GM12891 (cell line): Measurements from ENCODE around the gene UNC13B.

ENCODE experiments used
- DNase-seq: peaks from one replicate; pipeline ENCODE4 v3.0.0; 2011; ENCODE audit warnings: low spot score; ENCODE audit not compliant: insufficient read length
- FAIRE-seq: peaks from 2 replicates; lab custom pipeline; 2011; peaks lifted over from hg19 to GRCh38; lab: Jason Lieb, UNC
- PAX5 ChIP-seq: IDR thresholded peaks from 2 replicates; pipeline ENCODE4 v1.6.1; 2011; ENCODE audit warnings: low read length, moderate library complexity, mild to moderate bottlenecking; ENCODE audit not compliant: insufficient read depth, severe bottlenecking
- POLR2A ChIP-seq: IDR thresholded peaks from 2 replicates; pipeline ENCODE4 v1.6.1; 2011; ENCODE audit warnings: low read depth, low read length, control low read depth
- POLR2AphosphoS5 ChIP-seq: IDR thresholded peaks from 2 replicates; pipeline ENCODE4 v1.6.1; 2011; ENCODE audit warnings: low read depth, low read length, control low read depth
- POU2F2 ChIP-seq: IDR thresholded peaks from 2 replicates; pipeline ENCODE4 v1.6.1; 2011; ENCODE audit warnings: low read depth, mild to moderate bottlenecking, control low read depth, low read length, moderate library complexity
- SPI1 ChIP-seq: IDR thresholded peaks from 2 replicates; pipeline ENCODE4 v1.6.1; 2011; ENCODE audit warnings: low read depth, low read length, control low read depth
- TAF1 ChIP-seq: IDR thresholded peaks from 2 replicates; pipeline ENCODE4 v1.6.1; 2011; ENCODE audit warnings: low read depth, low read length, control low read depth

The UNC13B gene

DNA sequence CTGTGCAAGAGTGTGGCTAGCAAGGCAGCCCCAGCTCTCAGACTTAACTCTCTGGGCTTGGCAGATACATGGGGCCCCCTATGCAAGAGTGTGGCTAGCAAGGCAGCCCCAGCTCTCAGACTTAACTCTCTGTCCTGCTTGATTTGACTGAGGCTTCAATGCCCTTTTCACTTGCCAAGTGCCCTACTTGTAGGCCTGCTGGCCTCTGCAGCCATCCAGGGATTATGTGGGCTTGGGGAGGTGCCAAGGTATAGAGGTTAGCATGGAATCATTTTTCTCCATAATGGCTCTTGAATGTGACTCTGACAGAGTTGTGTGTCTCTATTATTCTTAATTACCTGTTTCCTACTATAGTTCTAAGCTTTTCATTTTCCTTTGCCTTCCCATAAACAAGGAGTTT, 212.6 kb downstream of the UNC13B start:
- DNase-seq (no peak), FAIRE-seq (no peak)
- no peak for TF ChIP-seq TAF1
- TF ChIP-seq PAX5, result no peak
- no peak for TF ChIP-seq POU2F2
- no peak for TF ChIP-seq POLR2AphosphoS5

DNA sequence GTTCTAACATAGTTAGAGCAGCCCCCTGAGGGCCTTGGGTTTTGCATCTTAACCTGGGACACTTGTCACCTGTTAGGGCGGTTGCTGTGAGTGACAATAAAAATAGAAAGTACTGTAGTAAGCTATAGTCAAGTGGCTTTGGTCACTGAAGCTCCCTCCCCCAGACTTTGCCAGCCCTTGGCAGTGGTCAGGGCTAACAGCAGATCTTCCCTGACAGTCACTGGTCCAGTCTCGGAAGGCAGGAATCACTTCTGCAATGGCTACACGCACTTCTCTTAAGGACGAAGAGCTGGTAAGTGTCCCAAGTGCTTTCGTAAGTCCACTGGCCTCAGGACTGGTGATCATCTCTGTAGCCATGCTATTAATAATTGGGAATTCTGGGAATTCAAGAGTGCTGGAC, 213.1 kb downstream of the UNC13B start:
- DNase-seq (no peak), FAIRE-seq (no peak)
- TF ChIP-seq POU2F2 (no peak), POLR2AphosphoS5 (no peak), SPI1 (no peak), TAF1 (no peak)

DNA sequence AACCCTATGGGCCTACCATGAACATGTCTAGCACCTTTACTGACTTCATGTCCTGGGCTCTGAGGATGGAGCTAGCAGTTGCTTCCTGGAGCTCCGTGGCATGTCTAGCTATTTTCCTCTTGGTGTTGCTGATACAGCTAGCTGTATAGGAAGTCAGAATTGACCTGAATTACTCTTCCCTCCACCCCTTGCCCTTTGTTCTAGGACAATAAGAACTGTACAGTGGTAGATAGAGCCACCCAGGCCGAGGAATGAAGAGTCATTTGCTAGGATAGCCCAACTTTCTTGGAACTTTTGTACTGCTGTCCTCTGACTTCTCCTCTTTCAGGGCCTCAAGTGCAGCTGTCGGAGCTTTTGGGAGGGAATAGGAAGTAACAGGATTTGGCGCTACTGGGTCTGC, 218.2 kb downstream of the UNC13B start:
- DNase-seq, result no peak
- no peak for FAIRE-seq
- TF ChIP-seq POLR2AphosphoS5, result no peak
- TF ChIP-seq TAF1, result no peak
- no peak for TF ChIP-seq POLR2A
- TF ChIP-seq PAX5, result no peak
- TF ChIP-seq SPI1, result no peak
- no peak for TF ChIP-seq POU2F2

DNA sequence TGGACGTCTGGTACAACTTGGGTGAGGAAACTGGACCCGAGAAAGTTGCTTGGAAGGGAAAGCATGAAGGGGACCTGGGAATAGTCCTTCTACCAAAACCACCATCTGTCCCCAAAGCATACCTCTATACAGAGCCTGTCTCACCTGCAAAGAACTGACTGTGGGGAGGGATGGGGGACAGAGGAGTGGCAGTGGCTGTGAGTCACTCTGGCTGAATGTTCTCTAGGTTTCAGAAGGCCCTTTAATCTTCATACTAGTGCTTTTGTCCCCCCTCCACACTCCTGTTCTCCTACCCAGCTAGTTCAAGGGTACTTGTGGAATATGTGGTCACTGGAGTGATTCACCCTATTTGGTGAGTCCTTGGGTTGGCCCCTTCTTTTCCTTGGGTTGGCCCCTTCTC, 218.8 kb downstream of the UNC13B start:
- no peak for FAIRE-seq
- TF ChIP-seq POU2F2 (no peak), PAX5 (no peak), POLR2A (no peak), SPI1 (no peak), TAF1 (no peak), POLR2AphosphoS5 (no peak)
- DNase-seq, result no peak

DNA sequence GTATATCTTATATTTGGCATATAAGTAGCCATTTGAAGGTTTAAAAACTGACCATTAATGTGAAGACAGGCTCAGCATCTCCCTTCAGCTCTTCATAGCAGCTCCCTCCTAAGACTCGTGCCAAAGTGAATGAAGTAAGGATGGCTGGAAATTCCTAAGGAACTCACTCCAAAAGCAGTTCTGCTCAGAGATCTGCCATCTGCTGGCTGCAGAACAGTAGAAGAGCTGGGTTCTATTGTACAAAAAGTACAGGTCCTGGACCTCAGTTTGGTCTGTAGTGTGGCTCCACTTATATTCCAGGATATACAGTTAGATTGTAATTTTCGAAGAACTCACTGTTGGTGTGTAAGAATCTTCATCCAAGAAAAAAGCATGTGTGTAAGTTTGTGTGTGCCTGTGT, 223.2 kb downstream of the UNC13B start:
- no peak for FAIRE-seq
- no peak for DNase-seq
- TF ChIP-seq POLR2A (no peak), SPI1 (no peak), POLR2AphosphoS5 (no peak), TAF1 (no peak), POU2F2 (no peak), PAX5 (no peak)

DNA sequence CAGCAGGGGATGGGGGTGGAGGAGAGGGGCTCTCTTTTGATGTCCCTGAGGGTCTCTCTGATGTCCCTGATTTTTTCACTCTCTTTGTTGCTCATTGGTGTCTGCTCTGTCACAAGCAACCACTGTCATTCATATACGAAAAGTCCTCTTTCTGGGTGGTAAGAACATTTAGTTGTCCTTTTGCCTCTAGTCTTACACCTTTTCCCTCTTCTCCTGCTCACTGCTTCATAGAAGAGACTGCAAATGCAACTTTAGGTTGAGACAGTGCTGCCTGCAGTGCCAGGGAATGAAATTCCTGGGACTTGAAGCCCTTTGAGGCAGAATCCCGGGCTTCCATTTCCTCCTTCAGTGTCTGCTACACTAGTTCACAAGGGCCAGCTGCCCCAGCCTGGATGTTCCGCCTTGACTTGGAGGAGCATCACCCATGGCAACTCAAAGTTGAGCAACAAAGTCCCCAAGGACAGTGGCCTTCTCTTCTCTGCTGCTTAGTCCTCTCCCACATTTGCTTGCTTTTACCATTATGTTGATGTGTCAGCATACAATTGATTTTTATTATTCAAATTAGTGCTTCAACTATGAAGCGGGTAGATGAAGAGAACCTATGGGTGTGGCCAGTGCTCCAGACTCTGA, 233.4 kb downstream of the UNC13B start:
- TF ChIP-seq POU2F2 (no peak), PAX5 (no peak), TAF1 (no peak), POLR2AphosphoS5 (no peak), POLR2A (no peak)
- DNase-seq (no peak), FAIRE-seq (no peak)

DNA sequence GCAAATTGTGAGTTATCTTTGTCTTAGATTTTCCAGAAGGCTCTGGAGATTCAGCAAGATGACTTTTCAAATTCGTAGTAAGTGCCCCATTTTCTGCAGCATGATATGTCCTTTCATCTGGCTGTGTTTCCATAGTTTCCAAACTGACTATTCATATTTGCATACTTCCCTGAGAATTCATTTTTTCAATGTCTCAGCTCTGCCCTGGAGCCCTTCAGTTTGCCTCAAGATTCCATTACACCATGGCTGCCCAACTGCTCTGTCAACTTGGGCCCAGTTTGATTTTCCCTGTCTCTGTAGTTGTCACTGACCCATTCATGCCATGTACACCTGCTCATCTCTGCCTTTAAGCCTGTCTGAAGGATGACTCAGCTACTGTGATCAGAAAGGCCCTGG, 233.9 kb downstream of the UNC13B start:
- FAIRE-seq (no peak), DNase-seq (no peak)
- TF ChIP-seq POLR2A, result no peak
- no peak for TF ChIP-seq PAX5

DNA sequence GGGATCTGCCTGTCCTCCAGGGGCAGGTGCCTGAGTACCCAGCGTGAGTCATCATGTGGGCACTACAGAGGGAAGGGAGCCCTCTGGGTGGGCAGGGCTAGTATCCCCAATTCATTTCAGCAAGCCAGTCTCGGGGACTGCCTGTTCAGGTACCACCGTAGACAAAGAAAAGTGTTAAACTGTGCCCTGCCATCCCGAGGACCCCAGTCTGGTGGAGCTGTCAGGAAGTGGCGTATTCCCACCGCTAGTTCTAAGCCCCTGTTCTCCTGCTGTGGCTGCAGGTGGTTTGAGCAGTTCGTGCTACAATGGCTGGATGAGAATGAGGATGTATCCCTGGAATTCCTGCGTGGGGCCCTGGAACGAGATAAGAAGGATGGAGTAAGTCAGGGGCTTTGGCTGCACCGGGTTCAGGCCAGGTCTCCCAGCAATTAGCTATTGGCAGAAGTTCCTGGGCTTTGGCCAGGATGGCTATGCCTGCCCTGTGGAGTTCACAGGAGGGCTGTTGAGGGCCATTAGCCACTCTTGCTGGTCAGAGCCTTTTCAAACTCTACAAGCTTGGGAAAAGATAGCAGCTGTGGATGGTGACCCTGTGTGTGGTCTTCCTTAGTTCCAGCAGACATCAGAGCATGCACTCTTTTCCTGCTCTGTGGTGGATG, 234.9 kb downstream of the UNC13B start:
- no peak for TF ChIP-seq TAF1
- TF ChIP-seq POLR2A, result no peak
- TF ChIP-seq POLR2AphosphoS5, result no peak
- TF ChIP-seq POU2F2, result no peak
- TF ChIP-seq PAX5, result no peak
- TF ChIP-seq SPI1, result no peak
- FAIRE-seq (no peak), DNase-seq (no peak)

DNA sequence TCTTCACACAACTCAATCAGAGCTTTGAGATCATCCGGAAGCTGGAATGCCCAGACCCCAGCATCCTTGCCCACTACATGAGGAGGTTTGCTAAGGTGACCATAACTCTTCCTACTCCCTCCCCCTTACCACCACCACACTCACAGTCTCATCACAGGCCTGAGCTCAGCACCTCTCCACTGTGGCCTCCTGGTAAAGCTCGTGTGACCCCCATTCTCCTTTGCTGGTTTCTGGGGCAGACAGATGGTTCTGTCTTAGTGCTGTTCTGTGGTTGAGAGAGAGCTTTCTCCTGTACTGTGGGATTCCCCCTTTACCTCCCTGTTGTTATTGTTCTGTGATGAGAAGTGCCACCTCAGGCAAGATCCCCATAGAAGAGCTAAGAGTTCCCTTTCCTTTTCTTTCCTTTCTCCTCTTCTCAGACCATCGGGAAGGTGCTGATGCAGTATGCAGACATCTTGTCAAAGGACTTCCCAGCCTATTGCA, 235.4 kb downstream of the UNC13B start:
- FAIRE-seq, result no peak
- TF ChIP-seq SPI1 (no peak), POLR2A (no peak), POU2F2 (no peak), PAX5 (no peak), POLR2AphosphoS5 (no peak), TAF1 (no peak)
- no peak for DNase-seq

DNA sequence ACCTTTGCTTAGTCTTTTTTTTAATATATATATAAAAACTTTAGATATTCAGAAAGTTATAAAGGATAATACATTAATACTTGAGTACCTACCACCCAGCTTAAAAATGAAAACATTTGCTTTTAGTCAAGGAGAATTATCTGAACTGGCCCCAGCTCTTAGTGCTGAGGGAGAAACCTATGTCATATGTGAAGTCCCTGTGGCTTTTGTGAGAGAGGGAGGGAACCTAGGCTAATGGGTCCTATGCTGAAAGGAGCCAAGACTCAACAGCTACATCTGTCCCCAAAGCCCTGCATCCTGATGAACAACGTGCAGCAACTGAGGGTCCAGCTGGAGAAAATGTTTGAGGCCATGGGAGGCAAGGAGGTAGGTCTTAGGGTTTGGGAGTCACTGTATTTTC, 236.1 kb downstream of the UNC13B start:
- TF ChIP-seq POLR2AphosphoS5 (no peak), PAX5 (no peak), TAF1 (no peak), SPI1 (no peak), POU2F2 (no peak), POLR2A (no peak)
- DNase-seq (no peak), FAIRE-seq (no peak)
